DOHH2 (cell line): ENCODE results near the gene SETSIP.

Experiments used
- EZH2phosphoT487 ChIP-seq: fragments of 200-600 bp; sonication (generic); IDR thresholded peaks from 2 replicates; pipeline ENCODE4 v1.6.1; 2017; ENCODE audit warnings: borderline replicate concordance, mild to moderate bottlenecking, antibody characterized with exemption, low read length, moderate library complexity, mixed read lengths
- TF ChIP-seq, protein P1 (sequence below): fragments of 200-600 bp; sonication (generic); IDR thresholded peaks from one replicate; pipeline ENCODE4 v1.5.1; 2014; ENCODE audit warnings: antibody characterized with exemption, mild to moderate bottlenecking, low read depth, low read length; ENCODE audit not compliant: poor library complexity, severe bottlenecking

DNA sequence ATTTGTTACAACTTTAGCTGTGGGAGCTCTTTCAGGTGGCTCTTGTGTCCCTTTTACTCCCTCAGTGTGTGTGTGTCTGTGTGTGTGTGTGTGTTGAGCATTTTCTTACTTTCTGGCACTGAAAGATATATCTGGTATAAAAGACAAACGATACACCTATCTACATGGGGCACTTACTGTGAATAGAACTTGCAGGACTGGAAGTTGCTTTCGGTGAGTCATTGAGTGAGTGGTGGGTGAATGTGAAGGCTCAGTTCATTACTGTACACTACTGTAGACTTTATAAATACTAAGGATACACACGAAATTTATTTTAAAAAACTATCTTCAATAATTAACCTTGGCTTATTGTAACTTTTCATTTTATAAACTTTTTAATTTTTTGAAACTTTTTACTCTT is 43.6 kb upstream of the SETSIP start:
- TF ChIP-seq, protein P1, sequence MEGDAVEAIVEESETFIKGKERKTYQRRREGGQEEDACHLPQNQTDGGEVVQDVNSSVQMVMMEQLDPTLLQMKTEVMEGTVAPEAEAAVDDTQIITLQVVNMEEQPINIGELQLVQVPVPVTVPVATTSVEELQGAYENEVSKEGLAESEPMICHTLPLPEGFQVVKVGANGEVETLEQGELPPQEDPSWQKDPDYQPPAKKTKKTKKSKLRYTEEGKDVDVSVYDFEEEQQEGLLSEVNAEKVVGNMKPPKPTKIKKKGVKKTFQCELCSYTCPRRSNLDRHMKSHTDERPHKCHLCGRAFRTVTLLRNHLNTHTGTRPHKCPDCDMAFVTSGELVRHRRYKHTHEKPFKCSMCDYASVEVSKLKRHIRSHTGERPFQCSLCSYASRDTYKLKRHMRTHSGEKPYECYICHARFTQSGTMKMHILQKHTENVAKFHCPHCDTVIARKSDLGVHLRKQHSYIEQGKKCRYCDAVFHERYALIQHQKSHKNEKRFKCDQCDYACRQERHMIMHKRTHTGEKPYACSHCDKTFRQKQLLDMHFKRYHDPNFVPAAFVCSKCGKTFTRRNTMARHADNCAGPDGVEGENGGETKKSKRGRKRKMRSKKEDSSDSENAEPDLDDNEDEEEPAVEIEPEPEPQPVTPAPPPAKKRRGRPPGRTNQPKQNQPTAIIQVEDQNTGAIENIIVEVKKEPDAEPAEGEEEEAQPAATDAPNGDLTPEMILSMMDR: no peak
- no peak for TF ChIP-seq EZH2phosphoT487
